HEK293T (cell line): Measurements from ENCODE around the gene SUCLG2.
"Not testable (repeated sequence)": the region's sequence is repeated elsewhere in the genome, so short reads cannot be mapped to it uniquely, and the experiment has no call there.

ENCODE experiments used
- CTCF ChIA-PET: fragments of 350-600 bp; formaldehyde crosslinking; extraction: SDS; loops from one replicate; lab custom pipeline; 2021; ENCODE audit warnings: antibody characterized with exemption, inconsistent platforms; lab: Yijun Ruan, JAX
- POLR2A ChIA-PET: fragments of 350-600 bp; formaldehyde crosslinking; extraction: SDS; loops from one replicate; lab custom pipeline; 2020; ENCODE audit warnings: antibody characterized with exemption, inconsistent platforms; lab: Yijun Ruan, JAX
- DNase-seq: peaks from one replicate; pipeline ENCODE4 v3.0.0; 2012; ENCODE audit warnings: mixed read lengths; ENCODE audit errors: extremely low spot score
- ARNT ChIP-seq: fragments of 450-650 bp; IDR thresholded peaks from 2 replicates; pipeline ENCODE4 v1.6.1; 2017; ENCODE audit warnings: mild to moderate bottlenecking
- BHLHE40 ChIP-seq: fragments of 450-650 bp; IDR thresholded peaks from 2 replicates; pipeline ENCODE4 v1.6.1; 2016; ENCODE audit warnings: mild to moderate bottlenecking, moderate library complexity, borderline replicate concordance
- CTBP1 ChIP-seq: fragments of 450-650 bp; IDR thresholded peaks from 2 replicates; pipeline ENCODE4 v1.6.1; 2016; ENCODE audit warnings: borderline replicate concordance
- ELF4 ChIP-seq: fragments of 450-650 bp; IDR thresholded peaks from 2 replicates; pipeline ENCODE4 v1.6.1; 2017; ENCODE audit warnings: antibody characterized with exemption
- FOXA1 ChIP-seq: fragments of 450-650 bp; IDR thresholded peaks from 2 replicates; pipeline ENCODE4 v1.6.1; 2016; ENCODE audit warnings: mild to moderate bottlenecking
- FOXK2 ChIP-seq: fragments of 450-650 bp; IDR thresholded peaks from 2 replicates; pipeline ENCODE4 v1.6.1; 2016; ENCODE audit warnings: mild to moderate bottlenecking
- FOXM1 ChIP-seq: fragments of 450-650 bp; IDR thresholded peaks from 2 replicates; pipeline ENCODE4 v1.6.1; 2017; ENCODE audit warnings: mild to moderate bottlenecking, borderline replicate concordance
- HDGF ChIP-seq: fragments of 450-650 bp; IDR thresholded peaks from 2 replicates; pipeline ENCODE4 v1.6.1; 2017; ENCODE audit warnings: antibody characterized with exemption, borderline replicate concordance
- L3MBTL2 ChIP-seq: fragments of 450-650 bp; conservative IDR thresholded peaks from 2 replicates; pipeline ENCODE4 v1.6.1; 2016; ENCODE audit warnings: mild to moderate bottlenecking
- LEF1 ChIP-seq: fragments of 450-650 bp; IDR thresholded peaks from 2 replicates; pipeline ENCODE4 v1.6.1; 2017; ENCODE audit warnings: mild to moderate bottlenecking, borderline replicate concordance
- NFRKB ChIP-seq: fragments of 450-650 bp; IDR thresholded peaks from 2 replicates; pipeline ENCODE4 v1.6.1; 2016; ENCODE audit warnings: mild to moderate bottlenecking, moderate library complexity
- PKNOX1 ChIP-seq: fragments of 450-650 bp; IDR thresholded peaks from 2 replicates; pipeline ENCODE4 v1.6.1; 2016
- SP1 ChIP-seq: fragments of 450-650 bp; IDR thresholded peaks from 2 replicates; pipeline ENCODE4 v1.6.1; 2017
- SUZ12 ChIP-seq: fragments of 450-650 bp; IDR thresholded peaks from 2 replicates; pipeline ENCODE4 v1.6.1; 2016; ENCODE audit warnings: mild to moderate bottlenecking
- TARDBP ChIP-seq: fragments of 450-650 bp; IDR thresholded peaks from 2 replicates; pipeline ENCODE4 v1.6.1; 2016

Gene SUCLG2

GRCh38 chr3:67587301-67587700 is 67.1 kb downstream of the SUCLG2 start:
- TF ChIP-seq BHLHE40 (no peak), L3MBTL2 (no peak), ARNT (no peak), PKNOX1 (no peak), LEF1 (no peak), FOXA1 (no peak), SP1 (no peak), TARDBP (no peak), CTBP1 (no peak)
- ChIA-PET POLR2A (no interaction called here), CTCF (no interaction called here)
- no peak for DNase-seq

- POLR2A ChIA-PET, CTCF ChIA-PET, DNase-seq: not testable (repeated sequence)
Observed at GRCh38 chr3:67584608-67585007, 69.8 kb downstream of the SUCLG2 start.

GRCh38 chr3:67580430-67581000 is 73.9 kb downstream of the SUCLG2 start:
- TF ChIP-seq FOXA1 (no peak), PKNOX1 (peak; percentile 63)
- ChIA-PET CTCF (no interaction called here), POLR2A (no interaction called here)
- DNase-seq = no peak

GRCh38 chr3:67578416-67578815 is 76.0 kb downstream of the SUCLG2 start:
- ChIA-PET POLR2A (no interaction called here), CTCF (no interaction called here)
- DNase-seq = no peak
- TF ChIP-seq SUZ12 (no peak), BHLHE40 (no peak), NFRKB (no peak), ARNT (no peak), PKNOX1 (no peak), FOXK2 (no peak), FOXA1 (no peak)

GRCh38 chr3:67576441-67576840 is 78.0 kb downstream of the SUCLG2 start:
- DNase-seq = no peak
- ChIA-PET CTCF (no interaction called here), POLR2A (no interaction called here)
- TF ChIP-seq BHLHE40 (no peak), TARDBP (no peak)

- ChIA-PET CTCF (no interaction called here), POLR2A (no interaction called here)
- no peak for DNase-seq
- TF ChIP-seq L3MBTL2 (no peak), ARNT (no peak), TARDBP (no peak), SP1 (no peak), FOXM1 (no peak), FOXA1 (no peak), SUZ12 (no peak), HDGF (no peak), PKNOX1 (no peak), ELF4 (no peak)
Observed at GRCh38 chr3:67569324-67569723, 85.1 kb downstream of the SUCLG2 start.

GRCh38 chr3:67567893-67568292 is 86.5 kb downstream of the SUCLG2 start:
- CTCF ChIA-PET = interaction anchor here (0.6 kb wide), 1 partner anchor 47 kb away, joined by 3 read pairs; no protein-coding TSS in a partner anchor
- POLR2A ChIA-PET = no interaction called here
- no peak for DNase-seq
- TF ChIP-seq HDGF (no peak), NFRKB (no peak), L3MBTL2 (no peak), FOXK2 (no peak), FOXM1 (no peak), BHLHE40 (no peak), ARNT (no peak), SUZ12 (no peak), CTBP1 (no peak), PKNOX1 (no peak), ELF4 (no peak)
